ENCODE data around the gene PCDH17.

DNA sequence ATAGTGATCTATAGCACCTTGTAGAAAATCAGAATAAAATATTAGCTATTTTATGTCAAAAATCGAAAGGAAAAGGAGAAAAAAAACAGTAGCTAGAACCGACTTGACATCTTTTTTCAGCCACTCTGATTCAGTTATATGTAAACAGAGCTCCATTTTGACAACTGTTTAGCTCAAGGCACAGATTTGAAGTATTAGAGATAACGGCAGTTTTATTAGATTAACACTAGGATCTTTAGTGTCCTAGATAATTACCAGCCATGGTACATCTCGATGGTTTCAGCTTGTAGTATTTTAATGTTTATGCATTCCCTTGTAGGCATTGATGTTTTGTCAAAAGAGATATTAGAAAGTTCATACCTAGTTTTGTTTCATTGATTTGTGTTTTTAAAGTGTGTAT, 67.3 kb downstream of the PCDH17 start:
- TF ChIP-seq POLR2AphosphoS5 (IDR thresholded peaks at IDR 0.05; ENCODE audit: low read depth, low read length) (no peak), SIN3A (IDR thresholded peaks at IDR 0.05; ENCODE audit: borderline replicate concordance, insufficient read depth, low read length) (no peak)

All from PFSK-1 (cell line).